ENCODE data around the gene PVR. TPM values are rescaled to one million over a fixed set of nuclear protein-coding genes. Genes with fewer than 3 reads are reported as not detected.

The PVR gene
- total and polyA plus RNA-seq, 2 of the 4 experiments (the other 2 are of a cell fraction), result 106 to 122 TPM

DNA sequence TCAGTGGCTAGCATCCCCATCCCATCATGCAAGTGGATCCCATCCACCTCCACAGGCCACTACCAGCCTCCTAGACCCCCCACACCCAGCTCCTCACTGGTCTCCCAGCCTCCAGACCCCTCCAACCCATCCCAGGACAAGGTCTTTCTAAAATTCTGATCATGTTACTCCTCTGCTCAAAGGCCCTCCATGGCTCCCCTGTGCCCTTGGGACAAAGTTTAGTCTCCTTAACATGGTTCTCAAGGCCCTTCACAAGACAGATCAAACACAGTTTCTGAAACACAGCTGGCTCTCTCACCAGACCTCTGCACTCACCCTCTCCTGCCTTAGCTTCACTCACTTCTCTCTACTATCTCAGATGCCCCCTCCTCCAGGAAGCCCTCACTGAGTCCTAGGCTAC lies 36.8 kb downstream of the PVR start:
- Histone ChIP-seq H3K18ac (ENCODE audit: low read depth, low read length) (no peak overlapping the region), H2BK120ac (ENCODE audit: low read depth, low read length) (no peak overlapping the region), H3K4me1 (ENCODE audit: control insufficient read depth, insufficient read depth, low read length) (peaks cover 5% of the 10 kb centered on the region), H4K5ac (ENCODE audit: low read depth, low read length) (no peak overlapping the region), H3K9me3 (ENCODE audit: control insufficient read depth, insufficient read depth, low read length) (0 out of 2 replicates have a peak, but pooled peaks cover 2% of the 10 kb centered on the region), H3K14ac (replicated peaks; ENCODE audit: low read depth, low read length) (no peak overlapping the region), H4K8ac (ENCODE audit: low read depth in 2 of 2, low read length in 2 of 2) (no peak overlapping the region), H3K56ac (ENCODE audit: extremely low read depth, insufficient read depth, low read length) (no peak overlapping the region), H2BK15ac (ENCODE audit: low read depth, low read length) (no peak overlapping the region), H3K4ac (ENCODE audit: low read depth, low read length) (no peak overlapping the region), H3K23ac (ENCODE audit: low read depth, low read length) (no peak overlapping the region), H2BK5ac (ENCODE audit: low read depth, low read length, poor library complexity, severe bottlenecking) (no peak overlapping the region), H4K20me1 (ENCODE audit: insufficient read depth, low read length) (no peaks in the 10 kb centered on the region), H4K91ac (ENCODE audit: insufficient read depth, low read depth, low read length) (no peak overlapping the region), H3K9me1 (ENCODE audit: insufficient read depth, low read length) (peaks cover 4% of the 10 kb centered on the region; the same call in 1 of the 2 replicates), H2AK5ac (ENCODE audit: low read depth, low read length) (no peak overlapping the region), H3K79me1 (ENCODE audit: low read depth in 1 of 2, low read length in 2 of 2) (no peaks in the 10 kb centered on the region), H2AK9ac (replicated peaks; ENCODE audit: low read depth, low read length, poor library complexity) (no peak overlapping the region), H3K9ac (ENCODE audit: low read depth, low read length) (no peak overlapping the region), H2AFZ (replicated peaks; ENCODE audit: low read length, poor library complexity) (no peak overlapping the region), H3K27ac (ENCODE audit: insufficient read depth, low read length) (no peak overlapping the region), H3K27me3 (ENCODE audit: control insufficient read depth, insufficient read depth, low read length) (no peaks in the 10 kb centered on the region), H3K4me2 (ENCODE audit: low read depth, low read length) (no peak overlapping the region), H2BK20ac (ENCODE audit: low read depth, low read length) (no peak overlapping the region), H3K36me3 (ENCODE audit: control insufficient read depth, insufficient read depth, low read length) (peaks cover 18% of the 10 kb centered on the region; the same call in 1 of the 2 replicates), H3K4me3 (ENCODE audit: insufficient read depth, low read depth, low read length) (no peak overlapping the region)
- dilution Hi-C loops (cut with HindIII; ENCODE audit: low sequenced_read_pairs, unreplicated experiment) (no loop called here), intact Hi-C loops (cut with micrococcal nuclease) (no loop called here), in situ Hi-C loops (cut with MboI; ENCODE audit: low sequenced_read_pairs) (loop anchor here (10.0 kb wide), 1 partner anchor 274 kb away; the partner anchor contains the start of gene CLPTM1)
- ChIA-PET CTCF (no interaction called here), POLR2A (ENCODE audit: unreplicated experiment) (no interaction called here)
- ATAC-seq (ENCODE audit: low read depth) (no peak), DNase-seq (no peak)
- BruUV-seq (replicated peaks), result no TSS peak
- TF ChIP-seq RAD21 (IDR thresholded peaks at IDR 0.05; ENCODE audit: low read length), result no peak
- no peak for TF ChIP-seq RFX5 (IDR thresholded peaks at IDR 0.05; ENCODE audit: low read depth, low read length)
- TF ChIP-seq MAZ (IDR thresholded peaks at IDR 0.05; ENCODE audit: borderline replicate concordance, low read depth, low read length), result no peak
- TF ChIP-seq SMC3 (IDR thresholded peaks at IDR 0.05; ENCODE audit: low read depth, low read length), result no peak
- TF ChIP-seq RCOR1 (IDR thresholded peaks at IDR 0.05; ENCODE audit: insufficient replicate concordance, low read length), result no peak
- no peak for TF ChIP-seq MXI1 (IDR thresholded peaks at IDR 0.05; ENCODE audit: borderline replicate concordance, low read depth, low read length)
- TF ChIP-seq, protein P1, sequence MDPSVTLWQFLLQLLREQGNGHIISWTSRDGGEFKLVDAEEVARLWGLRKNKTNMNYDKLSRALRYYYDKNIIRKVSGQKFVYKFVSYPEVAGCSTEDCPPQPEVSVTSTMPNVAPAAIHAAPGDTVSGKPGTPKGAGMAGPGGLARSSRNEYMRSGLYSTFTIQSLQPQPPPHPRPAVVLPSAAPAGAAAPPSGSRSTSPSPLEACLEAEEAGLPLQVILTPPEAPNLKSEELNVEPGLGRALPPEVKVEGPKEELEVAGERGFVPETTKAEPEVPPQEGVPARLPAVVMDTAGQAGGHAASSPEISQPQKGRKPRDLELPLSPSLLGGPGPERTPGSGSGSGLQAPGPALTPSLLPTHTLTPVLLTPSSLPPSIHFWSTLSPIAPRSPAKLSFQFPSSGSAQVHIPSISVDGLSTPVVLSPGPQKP (IDR thresholded peaks at IDR 0.05; ENCODE audit: borderline replicate concordance, low read depth, low read length), result no peak
- no peak for TF ChIP-seq FOS (IDR thresholded peaks at IDR 0.05; ENCODE audit: low read depth, low read length)
- TF ChIP-seq, protein P2, sequence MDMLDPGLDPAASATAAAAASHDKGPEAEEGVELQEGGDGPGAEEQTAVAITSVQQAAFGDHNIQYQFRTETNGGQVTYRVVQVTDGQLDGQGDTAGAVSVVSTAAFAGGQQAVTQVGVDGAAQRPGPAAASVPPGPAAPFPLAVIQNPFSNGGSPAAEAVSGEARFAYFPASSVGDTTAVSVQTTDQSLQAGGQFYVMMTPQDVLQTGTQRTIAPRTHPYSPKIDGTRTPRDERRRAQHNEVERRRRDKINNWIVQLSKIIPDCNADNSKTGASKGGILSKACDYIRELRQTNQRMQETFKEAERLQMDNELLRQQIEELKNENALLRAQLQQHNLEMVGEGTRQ (IDR thresholded peaks at IDR 0.05; ENCODE audit: low read depth, low read length), result no peak
- TF ChIP-seq CEBPB (IDR thresholded peaks at IDR 0.05; ENCODE audit: low read depth, low read length), result no peak
